Measurements from ENCODE around the gene BTD. TPM values are rescaled to one million over a fixed set of nuclear protein-coding genes. Genes with fewer than 3 reads are reported as not detected.

The BTD gene
- total and polyA plus RNA-seq, 8 donors = 13.5 to 21.2 (median 17.0) TPM

- intact Hi-C loops (cut with DNase I) = no loop called here
- ATAC-seq = no peak
- no peak overlapping the region for H3K4me3 ChIP-seq
- H3K36me3 ChIP-seq = peaks cover 4 to 88% of the 10 kb centered on the region in 2 donors
- no peaks in the 10 kb centered on the region for H3K9me3 ChIP-seq
- DNase-seq = no peak
- H3K27ac ChIP-seq = no peak overlapping the region
- H3K27me3 ChIP-seq = no peaks in the 10 kb centered on the region
- no peak for TF ChIP-seq CTCF (IDR thresholded peaks at IDR 0.05)
- H3K4me1 ChIP-seq = no peaks in the 10 kb centered on the region
These were observed 72.0 kb downstream of the BTD start for GRCh38 chr3:15673536-15673935.

GRCh38 chr3:15676259-15676658 lies 74.7 kb downstream of the BTD start:
- ATAC-seq (no peak), DNase-seq (no peak)
- H3K27me3 ChIP-seq = no peaks in the 10 kb centered on the region
- peaks cover 4 to 80% of the 10 kb centered on the region in 2 donors for H3K36me3 ChIP-seq
- H3K4me1 ChIP-seq = no peaks in the 10 kb centered on the region
- no peak overlapping the region for H3K4me3 ChIP-seq
- no peak overlapping the region for H3K27ac ChIP-seq
- no peaks in the 10 kb centered on the region for H3K9me3 ChIP-seq
- intact Hi-C loops (cut with DNase I) = no loop called here
- TF ChIP-seq CTCF (IDR thresholded peaks at IDR 0.05) = no peak

DNA sequence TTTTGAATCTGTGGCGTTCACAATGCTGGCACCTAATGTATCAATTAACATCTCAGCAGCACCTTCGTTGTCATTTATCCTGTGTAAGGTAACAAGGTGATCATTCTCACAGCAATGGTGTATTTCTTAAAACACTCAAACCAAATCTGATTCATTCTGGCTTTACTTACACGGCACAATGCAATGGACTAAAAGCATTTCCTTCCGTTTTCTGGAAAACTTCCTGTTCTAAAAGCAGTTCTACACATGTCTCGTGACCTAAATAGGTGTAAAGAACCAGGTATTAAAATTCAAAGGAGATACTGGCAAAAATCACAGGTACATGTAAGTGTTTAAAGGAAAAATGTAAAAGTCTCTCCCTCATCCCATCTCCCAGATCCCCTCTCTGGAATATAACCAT lies 77.8 kb downstream of the BTD start:
- no peak overlapping the region for H3K27ac ChIP-seq
- no peak for ATAC-seq
- no peak for DNase-seq
- H3K4me3 ChIP-seq = no peak overlapping the region
- intact Hi-C loops (cut with DNase I) = no loop called here
- H3K36me3 ChIP-seq = peaks cover 4 to 55% of the 10 kb centered on the region in 2 donors
- H3K9me3 ChIP-seq = no peaks in the 10 kb centered on the region
- no peak for TF ChIP-seq CTCF (IDR thresholded peaks at IDR 0.05)
- no peaks in the 10 kb centered on the region for H3K27me3 ChIP-seq
- peaks cover 5 to 12% of the 10 kb centered on the region in 2 donors for H3K4me1 ChIP-seq

- intact Hi-C loops (cut with DNase I) = no loop called here
- Histone ChIP-seq H3K27me3 (no peaks in the 10 kb centered on the region), H3K9me3 (no peaks in the 10 kb centered on the region), H3K36me3 (peaks cover 4 to 56% of the 10 kb centered on the region in 2 donors), H3K4me1 (peaks cover 5 to 12% of the 10 kb centered on the region in 2 donors), H3K27ac (no peak overlapping the region), H3K4me3 (no peak overlapping the region)
- ATAC-seq (no peak), DNase-seq (no peak)
- TF ChIP-seq CTCF (IDR thresholded peaks at IDR 0.05) = no peak
These were observed 80.1 kb downstream of the BTD start for GRCh38 chr3:15681668-15682067.

DNA sequence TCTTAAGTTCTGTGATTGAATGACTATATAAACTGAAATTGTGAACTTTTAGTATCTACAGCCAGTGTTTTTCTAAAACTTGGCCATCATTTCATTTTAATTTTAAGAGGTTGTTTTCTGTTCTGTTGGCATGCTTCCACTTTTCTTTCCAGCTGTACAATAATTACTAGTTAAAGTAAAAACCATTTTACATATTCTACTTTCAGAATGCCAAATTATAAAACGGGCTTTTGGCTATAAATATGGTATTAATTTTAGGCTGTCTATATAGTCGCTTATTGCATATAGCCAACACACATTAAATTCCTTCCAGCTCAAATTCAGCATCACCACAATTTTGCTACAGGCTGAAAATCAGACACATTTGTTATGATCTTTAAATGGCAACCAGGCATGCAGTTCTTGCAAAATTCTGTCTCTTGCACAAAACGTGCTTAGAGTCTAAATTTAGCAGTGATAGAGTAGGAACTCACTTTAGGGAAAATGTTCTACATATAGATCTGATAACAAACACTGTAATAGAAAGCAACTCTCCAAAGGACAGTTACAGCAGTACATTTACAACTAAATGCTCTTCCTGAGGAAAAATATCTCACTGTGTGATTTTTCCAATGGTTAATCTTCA lies 81.1 kb downstream of the BTD start:
- Histone ChIP-seq H3K36me3 (peaks cover 2 to 56% of the 10 kb centered on the region in 2 donors), H3K4me3 (no peak overlapping the region), H3K27ac (no peak overlapping the region), H3K9me3 (no peaks in the 10 kb centered on the region), H3K4me1 (peaks cover 5 to 12% of the 10 kb centered on the region in 2 donors), H3K27me3 (no peaks in the 10 kb centered on the region)
- intact Hi-C loops (cut with DNase I) = no loop called here
- TF ChIP-seq CTCF (IDR thresholded peaks at IDR 0.05) = no peak
- DNase-seq (peak in 2 of 4 donors; percentile 33 to 64), ATAC-seq (no peak)

Data from left lung (tissue), 10 donors.